A549 (cell line): ENCODE results near the gene MYBL2. TPM values are rescaled to one million over a fixed set of nuclear protein-coding genes. Genes with fewer than 3 reads are reported as not detected.

Experiments
- ATAC-seq, 2 experiments: fragments of 200-7000 bp in 1 of 2; fragments of >200 bp in 1 of 2; cut with Nextera tagmentation in 1 of 2; cut with Tn5 transposase in 1 of 2; 3 replicates each; pipeline versions ENCODE4 v1.8.0 to v1.9.1; 2018 to 2020; ENCODE audit warnings: mild to moderate bottlenecking in 1 of 2, moderate library complexity in 1 of 2
- CTCF ChIA-PET: fragments of 300-600 bp; sonication (Branson Sonifier 250); formaldehyde crosslinking; extraction: SDS; loops from one replicate; lab custom pipeline; 2021; ENCODE audit warnings: antibody characterized with exemption, inconsistent platforms; lab: Yijun Ruan, JAX
- POLR2A ChIA-PET: fragments of 350-600 bp; formaldehyde crosslinking; extraction: SDS; loops from one replicate; lab custom pipeline; 2021; ENCODE audit warnings: antibody characterized with exemption, inconsistent platforms; lab: Yijun Ruan, JAX
- DNase-seq, 2 experiments: peaks; one replicate each; pipeline versions ENCODE4 v3.0.0 to v3.0.0-alpha.2; 2011 to 2016; ENCODE audit warnings: low read depth in 1 of 2, low spot score in 1 of 2
- FAIRE-seq: peaks from 2 replicates; lab custom pipeline; 2011; peaks lifted over from hg19 to GRCh38; lab: Jason Lieb, UNC
- H3K27ac ChIP-seq, 2 experiments: fragments of >200 bp; sonication (Bioruptor Twin); formaldehyde crosslinking; 3 replicates each; pipeline ENCODE4 v1.5.1; 2016 to 2017
- H3K4me1 ChIP-seq: fragments of >200 bp; sonication (Bioruptor Twin); formaldehyde crosslinking; 3 replicates; pipeline ENCODE4 v1.6.1; 2016
- H3K4me2 ChIP-seq: fragments of >200 bp; sonication (Bioruptor Twin); formaldehyde crosslinking; 3 replicates; pipeline ENCODE4 v1.6.1; 2016
- H3K4me3 ChIP-seq: fragments of >200 bp; sonication (Bioruptor Twin); formaldehyde crosslinking; 3 replicates; pipeline ENCODE4 v1.5.1; 2016
- H3K9me3 ChIP-seq: fragments of >200 bp; sonication (Bioruptor Twin); formaldehyde crosslinking; 3 replicates; pipeline ENCODE4 v1.6.1; 2016
- CHD2 ChIP-seq: fragments of 150-350 bp; IDR thresholded peaks from 2 replicates; pipeline ENCODE4 v1.6.1; 2014; ENCODE audit warnings: low read length; ENCODE audit not compliant: partially characterized antibody
- CTCF ChIP-seq: fragments of >200 bp; sonication (Bioruptor Twin); formaldehyde crosslinking; IDR thresholded peaks from 3 replicates; pipeline ENCODE4 v1.5.1; 2016
- EHMT2 ChIP-seq: fragments of 200-600 bp; sonication (generic); IDR thresholded peaks from 2 replicates; pipeline ENCODE4 v1.6.1; 2016; ENCODE audit warnings: antibody characterized with exemption, low read depth, mild to moderate bottlenecking, moderate library complexity
- EP300 ChIP-seq, 2 experiments: fragments of >200 bp; sonication (Bioruptor Twin); formaldehyde crosslinking; IDR thresholded peaks; 2 replicates in 1 of 2; 3 replicates in 1 of 2; pipeline ENCODE4 v1.6.1; 2016 to 2017
- FOSB ChIP-seq: fragments of 250-450 bp; sonication (Bioruptor Pico); IDR thresholded peaks from 2 replicates; pipeline ENCODE4 v1.5.0; 2020; ENCODE audit warnings: mild to moderate bottlenecking, moderate library complexity
- HES2 ChIP-seq: fragments of >200 bp; sonication (Bioruptor Twin); formaldehyde crosslinking; IDR thresholded peaks from 2 replicates; pipeline ENCODE4 v1.6.1; 2016
- HEYL ChIP-seq: fragments of 250-450 bp; sonication (Bioruptor Pico); IDR thresholded peaks from 2 replicates; pipeline ENCODE4 v1.8.0; 2021; ENCODE audit warnings: mild to moderate bottlenecking, moderate library complexity
- HMGXB4 ChIP-seq: fragments of 250-450 bp; sonication (Bioruptor Pico); IDR thresholded peaks from 2 replicates; pipeline ENCODE4 v1.5.0; 2021; ENCODE audit warnings: mild to moderate bottlenecking, moderate library complexity, borderline replicate concordance
- JUNB ChIP-seq: fragments of >200 bp; sonication (Bioruptor Twin); formaldehyde crosslinking; IDR thresholded peaks from 2 replicates; pipeline ENCODE4 v1.6.1; 2016
- KDM5A ChIP-seq: fragments of 200-600 bp; sonication (generic); IDR thresholded peaks from 2 replicates; pipeline ENCODE4 v1.6.1; 2016; ENCODE audit warnings: antibody characterized with exemption, mild to moderate bottlenecking
- MAX ChIP-seq: IDR thresholded peaks from 2 replicates; pipeline ENCODE4 v1.6.1; 2012
- MAZ ChIP-seq: fragments of 150-350 bp; IDR thresholded peaks from 2 replicates; pipeline ENCODE4 v1.6.1; 2014; ENCODE audit warnings: antibody characterized with exemption, low read depth, low read length, borderline replicate concordance
- MYC ChIP-seq: IDR thresholded peaks from 2 replicates; pipeline ENCODE4 v1.6.1; 2012; ENCODE audit warnings: mild to moderate bottlenecking, inconsistent platforms, low read length, improper control_type of control experiment, borderline replicate concordance
- RAD21 ChIP-seq, 2 experiments: fragments of >200 bp in 1 of 2; sonication (Bioruptor Twin) in 1 of 2; formaldehyde crosslinking in 1 of 2; IDR thresholded peaks in 1 of 2; conservative IDR thresholded peaks in 1 of 2; 2 replicates in 1 of 2; 3 replicates in 1 of 2; pipeline ENCODE4 v1.6.1; 2012 to 2018; ENCODE audit warnings: inconsistent platforms in 1 of 2
- RNF2 ChIP-seq: fragments of 200-600 bp; sonication (generic); IDR thresholded peaks from 2 replicates; pipeline ENCODE4 v1.6.1; 2016; ENCODE audit warnings: low read depth, mild to moderate bottlenecking, antibody characterized with exemption, moderate library complexity, borderline replicate concordance
- SREBF2 ChIP-seq: fragments of 450-650 bp; IDR thresholded peaks from 2 replicates; pipeline ENCODE4 v1.6.1; 2014; ENCODE audit warnings: mild to moderate bottlenecking, moderate library complexity
- ZNF302 ChIP-seq: fragments of 250-450 bp; sonication (Bioruptor Pico); IDR thresholded peaks from 2 replicates; pipeline ENCODE4 v1.9.0; 2021; ENCODE audit warnings: inconsistent platforms, mild to moderate bottlenecking, moderate library complexity
- ZSCAN20 ChIP-seq: fragments of 250-450 bp; sonication (Bioruptor Pico); IDR thresholded peaks from 2 replicates; pipeline ENCODE4 v1.8.0; 2022; ENCODE audit warnings: mild to moderate bottlenecking, moderate library complexity
- WGBS: methylation state at CpG from one replicate; pipeline ENCODE4 v1.1.6; 2017; ENCODE audit errors: missing lambda C conversion rate; 5-methylcytosine and 5-hydroxymethylcytosine counted together
- polyA plus RNA-seq, 4 experiments: library from polyadenylated mRNA; depleted of rRNA in 3 of 4; stranded (reverse); fragments of >200 nt; fragmentation: RNase III in 1 of 4; extraction: RNeasy Plus Mini Kit Qiagen cat#74134 plus additional on column Dnase treatment in 1 of 4; gene quantifications; 2 replicates in 3 of 4; 3 replicates in 1 of 4; pipeline ENCODE4 v1.2.3, GENCODE V29; 2011 to 2017

MYBL2 gene
- polyA plus RNA-seq, 2 of the 4 experiments (the other 2 are of a cell fraction): 19.9 to 53.7 TPM

GRCh38 chr20:43744151-43744611 lies 77.3 kb downstream of the MYBL2 start:
- POLR2A ChIA-PET: interaction anchor here (0.7 kb wide), 1 partner anchor 12 kb away, joined by 3 read pairs; no protein-coding TSS in a partner anchor
- Histone ChIP-seq H3K4me1 (peaks cover 7% of the 10 kb centered on the region; the same call in 2 of the 3 replicates), H3K4me2 (no peak overlapping the region), H3K9me3 (no peaks in the 10 kb centered on the region), H3K27ac (no peak overlapping the region), H3K4me3 (no peak overlapping the region)
- CTCF ChIA-PET: interaction anchor here (1.0 to 2.0 kb wide), 4 partner anchors 11 to 348 kb away, joined by 3 to 12 read pairs (median 5); no protein-coding TSS in a partner anchor
- 62% methylated on average over 9 of the region's 9 CpGs for WGBS
- no peak for TF ChIP-seq EP300 (IDR thresholded peaks at IDR 0.05)
- no peak for TF ChIP-seq RNF2
- no peak for TF ChIP-seq CHD2
- no peak for TF ChIP-seq RAD21 (conservative IDR thresholded peaks at IDR 0.05 in 1 of 2, IDR thresholded peaks at IDR 0.05 in 1 of 2)
- TF ChIP-seq ZNF302 (CRISPR knock-in tag): no peak
- TF ChIP-seq KDM5A: no peak
- TF ChIP-seq FOSB (CRISPR knock-in tag): no peak
- no peak for TF ChIP-seq SREBF2
- TF ChIP-seq JUNB: no peak
- TF ChIP-seq HES2: no peak
- no peak for TF ChIP-seq MAZ
- FAIRE-seq: no peak
- no peak for DNase-seq
- ATAC-seq: peak; percentile 37 to 46; a peak in 2 of 6 replicates

- H3K4me1 ChIP-seq: peaks cover 7% of the 10 kb centered on the region; the same call in 2 of the 3 replicates
- DNase-seq: no peak
- H3K4me2 ChIP-seq: no peak overlapping the region
- TF ChIP-seq CTCF (no peak), SREBF2 (no peak), EHMT2 (no peak), MAZ (no peak), ZSCAN20 (CRISPR knock-in tag) (no peak), ZNF302 (CRISPR knock-in tag) (no peak), MYC (no peak), HES2 (no peak), MAX (no peak), HEYL (CRISPR knock-in tag) (no peak), HMGXB4 (CRISPR knock-in tag) (no peak)
- no peaks in the 10 kb centered on the region for H3K9me3 ChIP-seq
- H3K4me3 ChIP-seq: no peak overlapping the region
- ChIA-PET CTCF (interaction anchor here (1.0 to 2.3 kb wide), 5 partner anchors 207 to 347 kb away, joined by 3 to 12 read pairs (median 4); no protein-coding TSS in a partner anchor), POLR2A (no interaction called here)
- ATAC-seq: no peak
- WGBS: 69% methylated on average over 12 of the region's 12 CpGs
- FAIRE-seq: no peak
- H3K27ac ChIP-seq: no peak overlapping the region
Observed at GRCh38 chr20:43744966-43745730, 78.2 kb downstream of the MYBL2 start.
